HG03280 (cell line): ENCODE results near the gene SORBS1.

Source experiments
- ATAC-seq: cut with Tn5 transposase; IDR thresholded peaks from one replicate; pipeline ENCODE4 v1.9.1; 2021; ENCODE audit warnings: mild to moderate bottlenecking, moderate library complexity; ENCODE audit not compliant: unreplicated experiment

SORBS1 gene

DNA sequence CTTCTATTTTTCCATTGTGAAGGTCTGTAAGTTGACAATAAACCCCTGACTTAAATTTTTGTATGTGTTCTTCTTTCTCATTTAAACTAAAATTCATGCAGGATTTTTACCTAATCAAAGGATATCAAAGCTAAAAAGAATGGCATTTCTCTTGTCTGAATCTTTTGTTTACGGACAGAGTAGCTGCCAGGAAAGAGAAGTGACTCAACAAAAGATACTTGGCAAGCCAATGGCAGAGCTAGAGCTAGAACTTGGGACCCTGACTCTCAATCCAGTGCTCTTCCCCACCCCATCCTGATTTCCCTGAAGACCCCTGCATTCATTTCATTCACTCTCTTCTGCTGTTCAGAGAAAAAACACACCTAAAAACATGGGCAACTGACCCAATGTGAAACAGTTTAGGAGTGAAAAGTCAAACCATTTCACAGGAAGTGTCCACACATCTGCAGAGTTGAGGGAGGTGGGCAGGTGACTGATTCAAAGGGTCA lies 230.2 kb downstream of the SORBS1 start:
- no peak for ATAC-seq

DNA sequence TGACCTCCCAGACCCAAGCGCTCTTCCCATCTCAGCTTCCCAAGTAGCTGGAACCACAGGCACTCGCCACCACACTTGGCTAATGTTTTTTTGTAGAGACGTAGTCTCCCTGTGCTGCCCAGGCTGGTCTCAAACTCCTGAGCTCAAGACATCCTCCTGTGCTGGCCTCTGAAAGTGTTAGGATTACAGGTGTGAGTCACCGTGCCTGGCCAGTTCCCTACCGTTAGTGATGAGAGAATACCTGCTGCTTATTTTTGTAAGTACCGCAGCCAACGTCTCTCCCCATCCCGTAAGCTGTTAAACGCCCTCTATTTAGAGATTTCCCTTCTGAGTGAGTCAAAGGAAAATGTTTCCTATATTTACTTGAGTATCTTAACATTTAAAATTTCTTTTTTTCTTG lies 231.9 kb downstream of the SORBS1 start:
- no peak for ATAC-seq

DNA sequence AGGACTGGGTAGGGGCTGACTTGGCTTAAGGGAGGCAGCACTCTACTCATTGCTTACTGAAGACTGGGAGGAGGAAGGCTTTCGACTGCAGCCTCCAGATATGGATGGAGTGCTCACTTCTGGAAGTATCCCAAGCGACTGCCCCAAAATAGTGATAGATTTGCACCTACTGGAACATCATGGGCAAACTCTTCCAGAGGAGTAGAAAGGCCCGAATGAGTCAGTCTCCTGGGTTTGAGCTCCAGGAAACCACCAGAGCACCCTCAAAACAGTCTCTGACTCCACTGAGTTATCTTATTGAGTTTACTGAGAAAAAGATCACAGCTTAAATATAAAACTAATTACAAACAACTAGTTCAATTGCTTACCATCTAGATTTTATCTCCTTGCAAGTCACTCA lies 233.2 kb downstream of the SORBS1 start:
- ATAC-seq, result no peak

DNA sequence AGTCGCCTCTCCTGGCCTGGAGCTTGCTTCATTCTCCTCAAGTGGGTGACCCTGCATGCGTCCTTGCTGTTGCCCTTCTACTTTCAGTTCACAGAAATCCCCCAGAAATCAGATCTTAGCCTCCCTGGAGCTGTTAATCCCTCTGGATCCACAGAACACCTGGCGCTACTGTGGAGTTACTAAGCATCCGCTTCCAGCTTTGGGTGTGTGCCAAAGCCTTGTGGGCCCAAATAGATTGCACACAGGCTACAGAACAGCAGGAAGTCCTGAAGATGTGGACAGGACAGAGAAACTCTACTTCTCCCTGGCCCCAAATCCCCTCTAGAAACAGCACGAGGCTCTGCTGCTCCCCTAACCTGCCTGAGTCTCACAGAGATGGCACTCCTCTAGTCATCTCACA lies 233.8 kb downstream of the SORBS1 start:
- no peak for ATAC-seq

DNA sequence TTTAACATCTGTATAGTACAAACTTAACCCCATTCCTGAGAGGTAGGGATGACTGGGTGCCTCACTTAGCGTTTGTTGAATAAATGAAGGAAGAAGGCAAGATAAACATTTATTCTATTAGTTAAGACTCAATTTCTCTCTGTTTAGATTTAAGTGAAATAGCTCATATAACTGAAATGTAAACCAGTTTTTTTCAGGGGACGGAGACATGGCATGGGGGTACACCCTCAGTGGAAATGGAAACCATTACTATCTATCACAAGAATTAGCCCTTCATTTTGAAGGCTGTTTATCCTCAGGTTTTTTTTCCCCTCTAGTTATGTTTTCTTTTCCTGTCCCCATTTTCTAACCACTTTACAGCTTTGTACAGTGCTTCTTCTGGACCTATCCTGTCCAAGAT lies 234.8 kb downstream of the SORBS1 start:
- ATAC-seq, result no peak

DNA sequence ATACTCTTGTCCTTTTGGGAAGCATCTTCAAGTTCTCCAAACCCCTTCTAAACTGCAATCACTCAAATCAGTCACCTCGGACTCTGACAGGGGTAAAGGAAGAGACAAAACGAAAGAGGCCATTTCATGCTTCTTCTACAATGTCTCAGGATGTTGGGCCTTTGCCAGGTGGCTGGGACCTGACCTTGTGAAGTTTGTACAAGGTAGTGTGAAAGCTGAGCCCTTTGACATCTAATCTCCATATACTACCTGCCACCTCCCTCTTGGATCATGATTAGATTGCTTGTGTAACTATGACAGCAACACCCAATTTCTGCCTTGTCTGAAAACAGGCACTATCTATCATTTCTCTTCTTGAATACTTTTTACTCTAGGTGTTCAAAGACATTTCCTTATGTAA lies 235.3 kb downstream of the SORBS1 start:
- no peak for ATAC-seq

DNA sequence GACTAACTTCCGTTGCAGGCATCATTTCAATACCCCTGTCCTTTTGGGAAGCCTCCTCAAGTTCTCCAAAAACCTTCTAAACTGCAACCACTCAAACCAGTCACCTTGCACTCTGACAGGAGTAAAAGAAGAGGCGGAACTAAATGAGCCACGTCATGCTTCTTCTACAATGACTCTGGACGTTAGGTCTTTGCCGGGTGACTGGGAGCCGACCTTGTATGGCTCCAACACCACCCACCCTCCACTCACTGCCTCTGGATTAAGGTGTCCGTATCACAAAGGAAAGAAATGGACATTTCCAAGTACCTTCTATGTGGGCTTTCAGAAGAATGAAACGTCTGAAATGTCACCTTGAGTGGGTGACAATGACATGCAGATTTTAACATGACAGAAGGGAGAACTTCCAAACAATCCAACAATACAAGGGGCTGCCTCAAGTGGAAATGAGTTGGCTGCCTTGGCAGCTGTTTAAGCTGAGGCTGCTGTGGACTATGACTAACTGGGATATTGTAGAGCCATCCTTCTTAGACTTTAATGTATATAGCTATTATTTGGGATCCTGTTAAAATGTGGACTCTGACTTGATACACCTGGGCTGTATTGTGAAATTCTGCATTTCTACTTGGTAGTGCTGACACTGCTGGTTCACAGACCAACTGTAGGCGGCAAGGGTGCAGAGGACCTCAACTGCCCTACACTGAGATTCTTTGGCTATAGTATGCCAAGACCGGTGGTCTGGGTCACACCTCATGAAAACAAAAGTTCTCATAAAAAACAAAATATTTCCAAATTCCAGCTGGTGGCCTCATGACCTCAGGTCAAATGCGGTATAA lies 236.5 kb downstream of the SORBS1 start:
- ATAC-seq, result no peak

DNA sequence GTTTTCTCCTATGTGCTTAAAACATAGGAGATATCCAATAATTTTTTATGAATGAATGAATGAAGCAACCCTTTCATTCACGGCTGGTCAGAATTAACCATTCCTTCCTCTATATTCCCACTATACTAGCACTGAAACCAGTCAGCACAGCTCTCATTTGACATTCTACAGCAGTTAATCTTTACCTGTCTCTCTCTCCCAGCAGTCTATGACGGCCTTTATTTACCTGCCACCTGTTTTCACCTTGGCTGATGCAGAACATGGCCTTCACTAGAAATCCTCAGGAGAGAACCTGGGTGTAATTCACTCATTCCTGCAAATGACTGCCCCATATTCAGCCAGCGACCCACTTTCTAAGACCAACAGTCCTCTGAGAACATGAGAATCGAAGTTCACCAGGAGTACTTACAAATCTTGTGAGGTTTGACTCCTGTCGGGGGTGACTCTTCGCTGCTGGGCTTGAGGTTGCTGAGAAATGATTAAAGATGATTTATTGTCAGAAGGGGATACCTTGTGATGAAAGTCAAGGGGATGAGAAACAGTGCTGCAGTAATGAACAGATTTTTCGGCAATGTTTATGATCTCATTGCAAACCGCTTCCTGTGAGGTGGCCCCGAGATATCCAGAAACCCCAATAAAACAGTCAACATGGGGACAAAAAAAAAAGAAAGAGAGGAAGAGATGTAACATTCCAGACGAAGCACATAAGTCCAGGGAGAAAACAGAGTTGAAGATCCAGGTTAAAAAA lies 239.4 kb downstream of the SORBS1 start:
- ATAC-seq, result no peak

DNA sequence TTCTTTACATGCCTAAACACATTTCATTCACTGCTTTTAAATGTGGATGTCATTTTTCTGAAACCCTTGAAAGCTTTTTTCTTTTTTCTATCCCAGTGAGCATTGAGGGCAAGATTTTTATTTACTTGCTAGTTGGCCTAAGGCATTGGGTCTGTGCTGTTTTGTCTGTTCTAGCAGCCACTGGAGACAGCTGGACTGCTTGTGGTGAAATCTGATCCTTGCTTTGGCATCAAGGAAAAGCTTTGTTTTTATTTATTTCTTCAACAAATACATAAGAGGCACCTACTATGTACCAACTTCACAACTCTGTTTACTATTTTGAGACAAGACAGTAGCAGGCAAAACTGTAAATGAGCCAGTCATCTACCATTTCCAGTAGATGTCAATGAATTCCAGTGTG lies 241.9 kb downstream of the SORBS1 start:
- no peak for ATAC-seq

DNA sequence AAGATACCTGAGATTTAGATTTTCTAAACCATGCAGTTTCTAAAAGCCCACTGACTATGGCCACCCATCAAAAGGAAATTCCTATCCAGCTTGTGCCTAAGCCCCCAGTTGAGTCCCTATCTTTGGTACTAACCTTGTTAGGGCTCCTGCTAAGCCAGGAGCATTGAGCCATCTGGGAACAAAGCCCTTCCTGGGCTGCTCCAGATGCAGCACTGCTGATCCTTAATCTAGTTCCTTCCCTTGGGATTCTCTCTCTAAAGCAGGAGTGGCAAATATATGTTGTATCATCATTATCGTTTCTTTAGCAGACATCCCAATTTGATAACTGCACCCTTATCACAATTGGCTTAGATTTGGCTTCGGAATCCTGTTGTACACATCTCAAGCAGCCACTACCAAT lies 245.7 kb downstream of the SORBS1 start:
- ATAC-seq, result no peak

DNA sequence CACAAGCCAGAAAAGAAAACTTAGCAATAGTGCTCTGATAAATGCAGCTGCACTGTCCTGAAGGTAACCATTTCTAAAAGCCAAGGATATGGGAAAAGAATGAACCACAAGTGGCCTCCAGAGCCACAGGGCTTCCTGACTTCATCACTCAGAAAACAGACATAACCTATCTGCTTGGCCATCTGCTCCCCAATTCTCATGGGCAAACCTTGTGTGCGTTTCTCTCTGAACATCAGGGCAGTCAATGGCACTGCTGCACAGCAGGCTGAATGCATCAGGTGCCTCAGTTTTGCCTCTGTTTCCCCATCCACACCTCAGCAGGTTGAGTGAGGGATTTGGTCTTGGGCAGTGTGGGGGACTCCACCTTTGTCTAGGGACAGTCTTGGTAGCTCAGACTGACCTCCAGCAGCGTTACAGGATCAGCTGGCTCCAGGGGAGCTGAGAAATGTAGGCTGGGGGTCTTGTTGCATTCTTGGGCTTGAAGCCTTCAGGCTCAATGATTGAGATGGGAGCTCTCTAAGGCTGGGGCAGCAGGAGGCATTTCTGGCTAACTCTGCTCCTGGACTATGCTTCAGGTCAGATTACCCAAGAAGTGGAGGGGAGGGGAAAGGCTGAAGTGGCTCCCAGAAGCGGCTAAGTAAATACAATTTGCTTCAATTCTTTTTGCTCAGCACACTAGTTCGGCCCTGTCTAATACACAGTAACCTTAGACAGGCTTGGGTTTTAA lies 246.8 kb downstream of the SORBS1 start:
- no peak for ATAC-seq

DNA sequence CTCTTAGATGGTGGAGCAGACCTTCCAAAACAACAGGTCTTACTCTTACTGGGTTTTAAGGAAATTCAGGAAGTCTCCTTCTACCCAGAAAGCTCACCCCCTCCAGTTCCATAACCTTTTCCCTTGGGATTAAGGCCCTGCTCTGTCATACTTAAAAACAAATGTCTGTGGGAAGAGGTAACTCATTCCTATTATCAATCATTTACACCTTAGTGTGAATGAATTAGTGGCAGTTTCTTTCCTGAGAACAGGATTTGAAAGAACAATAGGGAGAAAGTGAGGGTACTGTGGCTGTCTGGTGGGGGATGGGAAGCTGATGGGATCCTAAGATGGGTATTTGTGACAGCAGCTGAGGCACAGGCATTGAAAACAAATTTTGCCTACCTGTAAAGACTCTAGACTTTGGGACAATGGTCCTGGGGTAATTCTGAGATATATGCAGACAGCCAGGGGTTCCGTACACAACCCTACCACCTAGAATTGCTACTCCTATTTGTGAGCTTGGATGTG lies 248.1 kb downstream of the SORBS1 start:
- ATAC-seq, result no peak

DNA sequence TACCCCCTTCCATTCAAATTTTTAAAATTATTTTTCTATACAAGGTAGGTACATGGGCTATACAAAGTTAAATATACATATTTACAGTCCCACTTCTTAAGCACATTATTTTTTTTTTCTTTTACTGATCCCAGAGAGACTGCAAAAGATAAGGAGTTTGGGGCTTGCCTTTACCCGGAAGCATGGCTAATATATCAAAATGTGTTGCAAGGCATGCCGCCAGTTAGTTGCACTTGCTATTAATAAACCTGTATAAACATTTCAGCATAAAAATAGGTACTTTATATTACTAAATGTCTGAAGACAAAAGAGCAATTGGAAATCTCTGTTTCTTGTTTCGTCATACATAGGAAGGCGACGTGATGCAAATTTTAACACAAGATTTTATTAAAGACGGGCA lies 248.9 kb downstream of the SORBS1 start:
- ATAC-seq, result no peak

DNA sequence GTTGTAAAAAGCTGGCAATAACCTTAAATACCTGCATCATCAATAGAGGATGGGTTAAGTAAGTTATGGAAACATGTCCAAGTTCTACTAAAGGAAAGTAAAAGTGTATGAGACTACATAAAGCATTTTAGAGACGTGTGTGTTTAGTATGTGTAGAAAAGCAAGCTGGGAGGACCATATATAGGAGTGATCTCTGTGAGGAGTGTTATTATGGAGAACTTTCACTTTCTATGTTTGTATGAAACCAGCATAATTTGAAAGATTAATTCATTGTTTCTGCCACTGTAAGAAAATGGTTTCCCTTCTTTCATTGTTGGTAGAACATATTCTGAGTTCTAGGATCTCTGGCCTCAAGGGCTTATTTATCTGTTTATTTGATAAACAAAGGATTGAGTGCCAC lies 251.2 kb downstream of the SORBS1 start:
- ATAC-seq, result no peak

DNA sequence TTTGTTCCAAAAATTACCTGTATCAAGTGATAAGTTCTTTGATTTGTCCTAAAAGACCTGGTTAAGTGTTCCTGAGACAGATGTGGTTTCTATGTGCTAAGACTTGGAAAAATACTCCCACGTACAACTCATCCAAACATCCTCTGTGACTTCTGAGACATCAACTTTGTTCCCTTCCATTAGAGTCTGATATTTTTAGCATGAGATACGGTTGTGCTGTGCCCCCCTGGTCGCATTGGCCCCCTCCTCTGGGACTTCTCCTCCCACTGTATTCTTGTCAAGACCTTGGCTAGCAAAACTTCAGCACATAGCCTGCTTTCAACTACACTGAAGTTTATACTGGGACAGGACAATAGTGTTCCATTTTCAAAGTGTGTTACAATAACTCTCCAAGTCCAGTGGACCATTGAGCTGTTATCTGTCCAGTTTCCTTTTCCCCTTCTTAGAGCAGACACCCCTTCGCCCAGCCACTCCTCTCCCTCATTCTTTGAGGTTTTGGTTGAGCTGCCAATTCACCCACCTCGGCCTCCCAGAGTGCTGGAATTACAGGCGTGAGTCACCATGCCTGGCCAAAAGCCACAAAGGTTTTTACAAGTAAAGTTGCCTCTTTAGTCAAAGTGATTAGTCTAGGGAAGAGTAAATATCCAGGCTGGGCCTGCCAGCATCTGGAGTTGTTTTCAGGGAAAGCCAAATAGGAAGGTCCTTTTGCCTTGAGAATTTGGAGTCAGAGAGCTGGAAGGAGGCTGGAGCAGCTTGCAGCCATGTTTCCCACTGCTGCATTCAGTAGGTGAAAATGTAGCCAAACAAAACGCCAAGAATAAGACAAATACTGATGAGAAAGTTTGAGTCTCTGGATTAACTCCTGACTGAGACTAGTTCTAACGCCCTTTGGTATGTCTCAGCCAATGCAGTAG lies 252.5 kb downstream of the SORBS1 start:
- no peak for ATAC-seq

DNA sequence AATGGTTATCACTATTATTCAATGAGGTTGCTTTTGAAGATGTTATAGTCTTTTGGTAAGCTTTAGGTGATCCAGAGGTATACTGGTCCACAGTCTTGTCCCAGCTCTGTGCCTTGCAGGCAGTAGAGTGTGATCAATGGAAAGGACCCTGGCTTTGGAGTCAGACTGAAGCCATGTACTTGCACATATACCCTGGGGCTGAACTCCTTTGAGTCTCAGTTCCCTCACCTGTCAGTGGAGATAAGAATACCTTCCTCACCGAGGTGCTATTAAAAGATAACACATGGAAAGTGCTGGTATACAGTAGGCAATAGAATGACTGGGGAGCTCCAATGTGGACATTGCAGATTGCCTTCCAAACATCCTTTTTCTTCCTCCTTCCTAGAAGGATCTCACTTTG lies 254.3 kb downstream of the SORBS1 start:
- no peak for ATAC-seq

DNA sequence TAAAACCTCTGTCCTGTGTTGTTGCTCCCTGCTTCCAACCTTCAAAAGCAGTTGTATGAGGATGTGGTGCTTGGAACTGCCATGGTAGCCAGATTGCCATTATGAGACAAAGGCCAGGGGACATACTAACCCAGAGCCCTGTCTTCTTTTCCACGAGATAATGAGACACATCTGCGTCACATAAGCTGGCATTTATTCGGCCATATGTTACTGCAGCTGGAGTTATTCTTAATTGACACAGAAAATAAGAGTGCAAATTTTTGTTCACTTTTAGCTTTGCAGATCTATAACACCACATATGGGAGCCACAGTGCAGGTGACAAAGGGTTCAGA lies 254.9 kb downstream of the SORBS1 start:
- no peak for ATAC-seq

DNA sequence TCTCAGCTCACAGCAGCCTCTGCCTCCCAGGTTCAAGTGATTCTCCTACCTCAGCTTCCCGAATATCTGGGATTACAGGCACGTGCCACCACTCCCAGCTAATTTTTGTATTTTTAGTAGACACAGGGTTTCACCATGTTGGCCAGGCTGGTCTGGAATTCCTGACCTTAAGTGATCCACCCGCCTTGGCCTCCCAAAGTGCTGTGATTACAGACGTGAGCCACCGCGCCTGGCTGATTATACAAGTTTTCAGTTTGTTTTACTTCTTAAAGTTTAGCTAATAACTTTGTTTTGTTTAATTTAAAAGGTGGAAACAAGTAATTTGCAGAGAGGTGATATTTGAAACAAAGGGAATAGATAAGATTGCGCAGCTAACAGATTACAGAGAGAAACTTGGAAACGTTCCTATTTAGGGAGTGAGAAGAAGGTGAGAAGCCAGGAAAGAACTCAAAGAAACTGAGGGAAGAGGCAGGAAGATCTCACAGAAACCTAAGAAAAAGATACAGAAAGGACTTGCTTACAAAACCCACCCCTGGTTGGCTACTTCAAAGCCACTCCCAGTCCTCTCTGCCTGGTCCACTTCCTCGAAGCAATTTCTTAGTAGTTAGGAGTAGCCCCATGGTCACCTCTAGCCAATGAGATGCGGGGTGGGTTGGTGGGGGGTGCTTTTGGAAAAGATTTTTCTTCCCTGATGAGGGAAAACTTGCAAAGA lies 255.4 kb downstream of the SORBS1 start:
- no peak for ATAC-seq

DNA sequence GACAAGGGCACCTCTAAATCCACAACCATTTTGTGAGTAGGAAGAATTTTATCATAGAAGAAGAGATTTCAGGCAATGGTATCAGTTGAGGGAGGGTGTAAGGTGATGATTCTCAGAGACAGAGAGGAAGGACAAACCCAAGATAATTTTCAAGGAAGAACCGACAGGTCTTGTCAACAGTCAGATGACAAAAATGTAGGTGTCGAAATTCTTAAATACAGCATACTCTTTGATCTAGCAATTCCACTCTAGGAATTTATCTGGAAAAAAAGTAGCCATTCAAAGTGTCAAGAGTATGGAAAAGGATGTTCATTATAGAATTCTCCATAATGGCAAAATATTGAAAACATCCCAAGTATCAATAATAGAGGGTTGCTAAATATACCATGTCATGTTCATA lies 256.2 kb downstream of the SORBS1 start:
- no peak for ATAC-seq

DNA sequence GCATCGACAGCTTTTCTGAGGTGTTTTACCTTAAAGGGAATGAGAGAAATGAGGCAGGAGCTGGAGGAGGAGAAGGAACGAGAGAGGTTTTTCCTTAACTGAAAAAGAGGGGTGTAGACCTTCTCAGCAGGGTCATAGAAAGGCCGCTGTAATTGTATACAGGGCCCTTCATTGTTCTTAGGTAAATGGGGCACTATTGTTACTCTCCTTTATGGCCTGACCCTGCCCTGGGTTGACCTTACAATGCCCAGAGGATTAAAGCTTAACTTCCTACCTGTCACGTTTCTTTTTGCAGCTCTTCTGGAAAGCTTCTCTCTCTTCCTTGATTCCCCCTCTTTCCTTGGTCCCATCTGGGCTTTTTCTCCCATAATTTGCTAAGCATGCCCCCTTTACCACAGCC lies 256.7 kb downstream of the SORBS1 start:
- no peak for ATAC-seq
